B cell (primary cell): ENCODE results near the gene CDS1. TPM values are rescaled to one million over a fixed set of nuclear protein-coding genes. Genes with fewer than 3 reads are reported as not detected.
A peak's percentile ranks its signal among the peaks of the same experiment; 100 is the strongest.

ENCODE experiments used
- ATAC-seq: fragments of 200-7000 bp; cut with Tn5 transposase; one replicate; pipeline ENCODE4 v1.10.0; 2021; ENCODE audit warnings: low read depth, mild to moderate bottlenecking, moderate number of reproducible peaks, moderate library complexity
- CTCF ChIA-PET: fragments of 350-600 bp; sonication (Branson Sonifier 250); formaldehyde crosslinking; loops from one replicate; lab custom pipeline; 2021; ENCODE audit warnings: antibody characterized with exemption, inconsistent platforms; lab: Charles Lee
- POLR2A ChIA-PET: fragments of 350-600 bp; sonication (Branson Sonifier 250); formaldehyde crosslinking; loops from one replicate; lab custom pipeline; 2021; ENCODE audit warnings: antibody characterized with exemption; lab: Charles Lee
- DNase-seq: peaks from one replicate; pipeline ENCODE4 v3.0.0; 2013
- H2AFZ ChIP-seq: 2 replicates; pipeline ENCODE4 v1.6.1; 2012; ENCODE audit warnings: mild to moderate bottlenecking, low read depth, low read length; ENCODE audit not compliant: insufficient read depth, poor library complexity, severe bottlenecking
- H3K27ac ChIP-seq, 2 donors: 1 replicate in 1 of 2; 2 replicates in 1 of 2; pipeline ENCODE4 v1.5.1; 2012 to 2013; ENCODE audit warnings: low read length in 2 of 2, mild to moderate bottlenecking in 2 of 2, moderate library complexity in 1 of 2
- H3K27me3 ChIP-seq, 4 experiments: fragments of 200-600 bp in 1 of 4; sonication (generic) in 1 of 4; replicated peaks in 1 of 4; 1 replicate in 2 of 4; 2 replicates in 2 of 4; pipeline versions ENCODE4 v1.6.1 to v1.7.0; 2013 to 2016; ENCODE audit warnings: low read length in 3 of 4, mild to moderate bottlenecking in 2 of 4, mixed read lengths in 1 of 4, moderate library complexity in 1 of 4; ENCODE audit not compliant: insufficient read depth in 4 of 4, control insufficient read depth in 3 of 4; ENCODE audit errors: control extremely low read depth in 1 of 4
- H3K36me3 ChIP-seq, 2 experiments: replicated peaks in 1 of 2; 1 replicate in 1 of 2; 2 replicates in 1 of 2; pipeline versions ENCODE4 v1.6.1 to v1.7.1; 2013; ENCODE audit warnings: low read length in 1 of 2; ENCODE audit not compliant: insufficient read depth in 2 of 2, control insufficient read depth in 1 of 2; ENCODE audit errors: control extremely low read depth in 1 of 2, extremely low read depth in 1 of 2
- H3K4me1 ChIP-seq, 2 donors: fragments of 200-600 bp in 1 of 2; sonication (generic) in 1 of 2; 1 replicate in 1 of 2; 2 replicates in 1 of 2; pipeline versions ENCODE4 v1.5.1 to v1.6.1; 2013 to 2017; ENCODE audit warnings: low read length in 2 of 2; ENCODE audit not compliant: control insufficient read depth in 2 of 2, insufficient read depth in 2 of 2
- H3K4me2 ChIP-seq: replicated peaks from 2 replicates; pipeline ENCODE3; 2012; ENCODE audit warnings: mild to moderate bottlenecking, low read depth, low read length; ENCODE audit not compliant: poor library complexity, severe bottlenecking
- H3K4me3 ChIP-seq, 5 experiments: fragments of 200-600 bp in 1 of 5; sonication (generic) in 1 of 5; 1 replicate in 3 of 5; 2 replicates in 2 of 5; pipeline versions ENCODE4 v1.5.1 to v1.7.0; 2011 to 2016; ENCODE audit warnings: low read length in 4 of 5, mild to moderate bottlenecking in 4 of 5, low read depth in 2 of 5, control low read depth in 1 of 5, moderate library complexity in 1 of 5; ENCODE audit not compliant: insufficient read depth in 1 of 5; ENCODE audit errors: control extremely low read depth in 1 of 5, extremely low read depth in 1 of 5
- H3K79me2 ChIP-seq: fragments of 200-600 bp; sonication (generic); one replicate; pipeline ENCODE4 v1.6.0; 2016; ENCODE audit warnings: low read length; ENCODE audit not compliant: control insufficient read depth, insufficient read depth
- H3K9ac ChIP-seq: fragments of 200-600 bp; sonication (generic); 2 replicates; pipeline ENCODE4 v1.6.1; 2017; ENCODE audit warnings: mild to moderate bottlenecking, low read length, moderate library complexity
- H3K9me3 ChIP-seq, 3 donors: one replicate each; pipeline versions ENCODE4 v1.6.1 to v1.7.1; 2013; ENCODE audit warnings: low read length in 2 of 3; ENCODE audit not compliant: control insufficient read depth in 2 of 3, insufficient read depth in 1 of 3; ENCODE audit errors: control extremely low read depth in 1 of 3
- H4K20me1 ChIP-seq: 2 replicates; pipeline ENCODE4 v1.6.0; 2012; ENCODE audit warnings: mild to moderate bottlenecking, low read length; ENCODE audit not compliant: insufficient read depth, control insufficient read depth, poor library complexity, severe bottlenecking
- H3K27ac Mint-ChIP-seq: one replicate; pipeline ENCODE4 v1.8.0; 2021; ENCODE audit warnings: mixed read lengths
- H3K27me3 Mint-ChIP-seq: one replicate; pipeline ENCODE4 v1.8.0; 2021; ENCODE audit warnings: mixed read lengths
- H3K4me1 Mint-ChIP-seq: one replicate; pipeline ENCODE4 v1.8.0; 2021; ENCODE audit warnings: mixed read lengths
- H3K4me3 Mint-ChIP-seq: one replicate; pipeline ENCODE4 v1.8.0; 2021; ENCODE audit warnings: mixed read lengths
- H3K9me3 Mint-ChIP-seq: one replicate; pipeline ENCODE4 v1.8.0; 2022; ENCODE audit warnings: mixed read lengths; ENCODE audit not compliant: insufficient read depth
- EZH2 ChIP-seq: IDR thresholded peaks from 2 replicates; pipeline ENCODE4 v1.6.1; 2012; ENCODE audit warnings: borderline replicate concordance, low read depth, mild to moderate bottlenecking, moderate library complexity, low read length; ENCODE audit not compliant: insufficient read depth, poor library complexity, severe bottlenecking
- WGBS: methylation state at CpG from one replicate; pipeline ENCODE4 v1.1.5; 2013; ENCODE audit warnings: missing lambda C conversion rate; ENCODE audit not compliant: insufficient coverage; 5-methylcytosine and 5-hydroxymethylcytosine counted together
- intact Hi-C: fragments of 100-400 bp; cut with micrococcal nuclease; formaldehyde crosslinking; loops from one replicate; pipeline ENCODE4 v1.10.0; 2022
- polyA plus RNA-seq: library from polyadenylated mRNA; depleted of rRNA; stranded (reverse); fragments of >200 nt; gene quantifications from 2 replicates; pipeline ENCODE4 v1.2.3, GENCODE V29; 2012
- total RNA-seq, 2 donors: library from RNA; stranded (reverse); fragments of 120-200 nt in 1 of 2; gene quantifications; 1 replicate in 1 of 2; 2 replicates in 1 of 2; pipeline versions ENCODE4 v1.2.3 to v1.2.4, GENCODE V29; 2013 to 2022
- TF ChIP-seq, protein P1 (sequence below): fragments of 200-600 bp; IDR thresholded peaks from one replicate; pipeline ENCODE4 v1.8.0; 2022; ENCODE audit warnings: antibody characterized with exemption, mild to moderate bottlenecking

The CDS1 gene
- total and polyA plus RNA-seq, 2 donors (not counting 1 experiment from before 2014, with no cell fraction given) = 0.03 to 0.15 TPM

GRCh38 chr4:84622959-84623358 is 40.0 kb downstream of the CDS1 start:
- Mint-ChIP-seq H3K27ac (no peak overlapping the region), H3K9me3 (no peaks in the 10 kb centered on the region), H3K4me3 (no peak overlapping the region), H3K4me1 (peaks cover 7% of the 10 kb centered on the region), H3K27me3 (no peaks in the 10 kb centered on the region)
- intact Hi-C loops = no loop called here
- Histone ChIP-seq H3K4me2 (no peak overlapping the region), H3K4me3 (no peak overlapping the region), H3K9ac (no peak overlapping the region), H2AFZ (peak overlapping the region; percentile 16), H3K4me1 (peaks cover 3 to 6% of the 10 kb centered on the region in 2 donors), H3K27me3 (no peaks in the 10 kb centered on the region), H3K36me3 (no peaks in the 10 kb centered on the region), H3K79me2 (no peaks in the 10 kb centered on the region), H3K27ac (no peak overlapping the region), H4K20me1 (no peaks in the 10 kb centered on the region), H3K9me3 (no peaks in the 10 kb centered on the region)
- TF ChIP-seq, protein P1, sequence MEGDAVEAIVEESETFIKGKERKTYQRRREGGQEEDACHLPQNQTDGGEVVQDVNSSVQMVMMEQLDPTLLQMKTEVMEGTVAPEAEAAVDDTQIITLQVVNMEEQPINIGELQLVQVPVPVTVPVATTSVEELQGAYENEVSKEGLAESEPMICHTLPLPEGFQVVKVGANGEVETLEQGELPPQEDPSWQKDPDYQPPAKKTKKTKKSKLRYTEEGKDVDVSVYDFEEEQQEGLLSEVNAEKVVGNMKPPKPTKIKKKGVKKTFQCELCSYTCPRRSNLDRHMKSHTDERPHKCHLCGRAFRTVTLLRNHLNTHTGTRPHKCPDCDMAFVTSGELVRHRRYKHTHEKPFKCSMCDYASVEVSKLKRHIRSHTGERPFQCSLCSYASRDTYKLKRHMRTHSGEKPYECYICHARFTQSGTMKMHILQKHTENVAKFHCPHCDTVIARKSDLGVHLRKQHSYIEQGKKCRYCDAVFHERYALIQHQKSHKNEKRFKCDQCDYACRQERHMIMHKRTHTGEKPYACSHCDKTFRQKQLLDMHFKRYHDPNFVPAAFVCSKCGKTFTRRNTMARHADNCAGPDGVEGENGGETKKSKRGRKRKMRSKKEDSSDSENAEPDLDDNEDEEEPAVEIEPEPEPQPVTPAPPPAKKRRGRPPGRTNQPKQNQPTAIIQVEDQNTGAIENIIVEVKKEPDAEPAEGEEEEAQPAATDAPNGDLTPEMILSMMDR = no peak
- TF ChIP-seq EZH2 = no peak
- WGBS = no CpG with 5 or more reads among the region's 1 CpG
- ATAC-seq = no peak
- POLR2A ChIA-PET = no interaction called here
- CTCF ChIA-PET = no interaction called here
- DNase-seq = no peak

DNA sequence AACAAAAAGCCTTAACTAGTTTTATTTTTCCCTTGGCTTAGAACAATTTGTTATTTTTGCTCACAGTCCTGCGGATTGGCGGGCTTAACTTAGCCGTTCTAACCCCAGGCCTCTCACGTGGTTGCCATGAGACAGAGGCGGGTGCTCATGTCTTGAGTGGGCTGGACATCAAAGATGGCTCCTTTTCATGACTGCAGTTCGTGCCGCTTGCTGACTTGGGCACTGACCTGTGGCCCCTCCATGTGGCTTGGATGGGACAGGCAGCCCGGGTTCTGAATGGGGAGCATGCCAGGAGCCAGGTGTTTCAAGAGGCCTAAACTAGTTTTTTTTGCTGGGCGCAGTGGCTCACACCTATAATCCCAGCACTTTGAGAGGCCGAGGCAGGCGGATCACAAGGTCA is 40.7 kb downstream of the CDS1 start:
- TF ChIP-seq, protein P1 = no peak
- no peak for TF ChIP-seq EZH2
- H3K27ac ChIP-seq = no peak overlapping the region
- peaks cover 3 to 6% of the 10 kb centered on the region in 2 donors for H3K4me1 ChIP-seq
- no peaks in the 10 kb centered on the region for H3K9me3 ChIP-seq
- Mint-ChIP-seq H3K9me3 (no peaks in the 10 kb centered on the region), H3K4me3 (no peak overlapping the region), H3K27ac (no peak overlapping the region), H3K4me1 (peaks cover 7% of the 10 kb centered on the region), H3K27me3 (no peaks in the 10 kb centered on the region)
- no peaks in the 10 kb centered on the region for H3K79me2 ChIP-seq
- H3K4me2 ChIP-seq = no peak overlapping the region
- H3K36me3 ChIP-seq = no peaks in the 10 kb centered on the region
- H3K9ac ChIP-seq = no peak overlapping the region
- H3K4me3 ChIP-seq = no peak overlapping the region
- no peak overlapping the region for H2AFZ ChIP-seq
- DNase-seq (no peak), ATAC-seq (no peak)
- intact Hi-C loops = no loop called here
- H4K20me1 ChIP-seq = no peaks in the 10 kb centered on the region
- 94% methylated on average over 8 of the region's 11 CpGs for WGBS
- no peaks in the 10 kb centered on the region for H3K27me3 ChIP-seq
- CTCF ChIA-PET = no interaction called here
- POLR2A ChIA-PET = no interaction called here
